Muscle layer of colon (tissue), 2 donors: ENCODE measurements around the gene JMJD7.

Experiments
- H3K27ac ChIP-seq: one replicate; pipeline ENCODE4 v1.7.0; 2013; ENCODE audit warnings: low read depth, mild to moderate bottlenecking, low read length, moderate library complexity
- H3K27me3 ChIP-seq, 2 donors: one replicate each; pipeline ENCODE4 v1.7.0; 2013; ENCODE audit warnings: low read length in 2 of 2, mild to moderate bottlenecking in 2 of 2; ENCODE audit not compliant: insufficient read depth in 2 of 2, control insufficient read depth in 1 of 2
- H3K36me3 ChIP-seq: one replicate; pipeline ENCODE4 v1.7.0; 2013; ENCODE audit warnings: mild to moderate bottlenecking, low read length; ENCODE audit not compliant: insufficient read depth
- H3K4me1 ChIP-seq: one replicate; pipeline ENCODE4 v1.7.0; 2013; ENCODE audit warnings: mild to moderate bottlenecking, low read length; ENCODE audit not compliant: insufficient read depth
- H3K4me3 ChIP-seq, 2 donors: one replicate each; pipeline ENCODE4 v1.7.0; 2013; ENCODE audit warnings: low read length in 2 of 2, low read depth in 1 of 2, mild to moderate bottlenecking in 1 of 2, moderate library complexity in 1 of 2
- H3K9ac ChIP-seq: one replicate; pipeline ENCODE4 v1.7.0; 2013; ENCODE audit warnings: low read length
- H3K9me3 ChIP-seq: one replicate; pipeline ENCODE4 v1.7.0; 2013; ENCODE audit warnings: mild to moderate bottlenecking, low read length
- donor health status: abdominal sarcoma.
- donor health status: Adenocarcinoma of cecum.

The JMJD7 gene

DNA sequence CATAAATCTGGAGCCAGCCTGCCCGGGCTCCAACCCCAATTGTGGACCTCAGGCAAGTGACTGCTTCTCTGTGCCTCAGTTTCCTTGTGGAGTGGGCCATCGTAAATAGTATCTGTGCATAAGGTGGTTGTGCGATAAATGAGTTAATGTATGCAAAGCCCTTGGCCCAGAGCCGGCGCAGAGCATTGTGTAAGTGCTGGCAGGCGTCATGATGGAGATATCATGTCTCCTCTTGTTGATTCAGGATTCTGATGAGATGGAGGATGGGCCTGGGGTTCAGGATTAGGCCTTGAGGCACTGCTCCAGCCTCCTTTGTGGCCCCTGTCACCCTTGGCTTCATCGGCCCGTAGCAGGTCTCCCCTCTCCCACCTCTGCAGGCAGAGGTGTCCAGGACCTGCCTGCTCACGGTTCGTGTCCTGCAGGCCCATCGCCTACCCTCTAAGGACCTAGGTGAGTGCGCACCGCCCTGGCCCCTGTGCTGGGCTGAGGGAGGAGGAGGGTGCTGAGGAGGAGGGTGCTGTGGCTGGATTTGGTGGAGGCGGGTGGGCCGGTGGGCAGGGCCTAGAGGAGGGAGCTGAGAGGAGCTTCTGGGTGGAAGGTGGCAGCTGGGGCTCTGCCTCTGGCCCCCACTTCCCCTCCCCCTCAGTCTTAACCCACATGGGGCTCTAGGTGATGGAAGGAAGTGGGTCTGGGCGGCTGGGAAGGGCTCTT lies 12.0 kb downstream of the JMJD7 start:
- Histone ChIP-seq H3K27me3 (no peaks in the 10 kb centered on the region), H3K9me3 (no peaks in the 10 kb centered on the region), H3K9ac (no peak overlapping the region), H3K36me3 (peaks cover 22% of the 10 kb centered on the region), H3K4me3 (no peak overlapping the region), H3K4me1 (no peaks in the 10 kb centered on the region), H3K27ac (no peak overlapping the region)

DNA sequence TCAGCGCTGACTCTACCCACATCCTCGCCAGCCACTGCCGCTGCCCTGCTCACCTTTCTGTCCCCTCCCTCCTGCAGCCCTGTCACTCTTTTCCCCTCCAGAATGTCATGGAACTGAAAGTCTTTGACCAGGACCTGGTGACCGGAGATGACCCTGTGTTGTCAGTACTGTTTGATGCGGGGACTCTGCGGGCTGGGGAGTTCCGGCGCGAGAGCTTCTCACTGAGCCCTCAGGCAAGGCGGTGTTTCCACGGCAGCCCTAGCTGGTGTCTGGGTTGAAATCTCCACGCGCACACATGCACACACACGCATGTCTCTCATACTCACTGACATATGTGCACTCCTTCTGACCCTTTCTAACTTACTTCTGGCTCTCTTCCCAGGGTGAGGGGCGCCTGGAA lies 12.8 kb downstream of the JMJD7 start:
- no peaks in the 10 kb centered on the region for H3K4me1 ChIP-seq
- H3K36me3 ChIP-seq: peaks cover 22% of the 10 kb centered on the region
- H3K9me3 ChIP-seq: no peaks in the 10 kb centered on the region
- H3K9ac ChIP-seq: no peak overlapping the region
- no peak overlapping the region for H3K27ac ChIP-seq
- H3K27me3 ChIP-seq: no peaks in the 10 kb centered on the region
- H3K4me3 ChIP-seq: no peak overlapping the region

DNA sequence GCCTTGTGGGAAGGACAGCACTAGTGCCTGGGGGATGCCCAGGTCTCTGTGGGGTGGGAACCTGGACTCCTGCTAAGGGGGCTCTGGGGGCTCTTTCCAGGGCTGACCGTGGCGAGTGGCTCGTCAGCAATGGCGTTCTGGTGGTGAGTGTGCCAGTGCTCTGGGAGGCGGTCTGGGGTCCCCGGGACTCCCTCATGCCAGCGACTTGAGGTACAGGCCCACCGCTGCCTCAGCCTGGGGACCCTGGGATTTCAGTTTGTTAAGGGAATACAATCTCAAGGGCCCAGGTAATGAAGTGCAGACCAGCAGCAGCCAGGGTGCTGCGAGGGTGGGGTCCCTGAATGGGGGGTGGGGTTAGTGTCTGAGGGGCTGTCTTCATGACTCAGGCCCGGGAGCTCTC lies 13.2 kb downstream of the JMJD7 start:
- Histone ChIP-seq H3K36me3 (peaks cover 23% of the 10 kb centered on the region), H3K9me3 (no peaks in the 10 kb centered on the region)

DNA sequence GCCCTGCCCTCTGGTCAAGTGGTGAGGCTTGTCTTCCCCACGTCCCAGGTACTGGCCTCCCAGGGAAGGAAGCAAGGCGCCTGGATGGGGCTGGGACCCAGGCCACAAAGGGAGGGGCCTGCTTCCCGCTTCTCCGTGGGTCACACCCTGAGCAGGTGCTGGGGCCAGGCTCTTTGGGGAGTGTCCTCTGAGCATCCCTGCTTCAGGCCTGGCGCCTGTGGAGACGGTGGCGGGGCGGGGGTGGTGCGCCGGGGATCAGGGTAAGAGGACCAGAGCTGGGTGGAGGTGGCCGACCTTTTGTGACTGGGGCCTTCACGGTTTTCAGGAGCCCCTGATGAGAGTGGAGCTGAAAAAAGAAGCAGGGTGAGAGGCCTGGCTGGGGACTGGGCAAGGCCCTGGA lies 14.3 kb downstream of the JMJD7 start:
- H3K27ac ChIP-seq: no peak overlapping the region
- no peak overlapping the region for H3K4me3 ChIP-seq
- no peaks in the 10 kb centered on the region for H3K27me3 ChIP-seq
- H3K4me1 ChIP-seq: no peaks in the 10 kb centered on the region
- H3K36me3 ChIP-seq: peaks cover 33% of the 10 kb centered on the region
- no peak overlapping the region for H3K9ac ChIP-seq
- H3K9me3 ChIP-seq: no peaks in the 10 kb centered on the region

More for the DNA sequence above, 13.2 kb downstream of the JMJD7 start:
- no peak overlapping the region for H3K27ac ChIP-seq
- no peaks in the 10 kb centered on the region for H3K4me1 ChIP-seq
- H3K4me3 ChIP-seq: no peak overlapping the region
- no peaks in the 10 kb centered on the region for H3K27me3 ChIP-seq
- H3K9ac ChIP-seq: no peak overlapping the region

GRCh38 chr15:41843571-41843970 lies 15.7 kb downstream of the JMJD7 start:
- H3K4me1 ChIP-seq: no peaks in the 10 kb centered on the region
- H3K27me3 ChIP-seq: no peaks in the 10 kb centered on the region
- H3K36me3 ChIP-seq: peaks cover 42% of the 10 kb centered on the region
- H3K9ac ChIP-seq: no peak overlapping the region
- no peaks in the 10 kb centered on the region for H3K9me3 ChIP-seq
- no peak overlapping the region for H3K4me3 ChIP-seq
- no peak overlapping the region for H3K27ac ChIP-seq

DNA sequence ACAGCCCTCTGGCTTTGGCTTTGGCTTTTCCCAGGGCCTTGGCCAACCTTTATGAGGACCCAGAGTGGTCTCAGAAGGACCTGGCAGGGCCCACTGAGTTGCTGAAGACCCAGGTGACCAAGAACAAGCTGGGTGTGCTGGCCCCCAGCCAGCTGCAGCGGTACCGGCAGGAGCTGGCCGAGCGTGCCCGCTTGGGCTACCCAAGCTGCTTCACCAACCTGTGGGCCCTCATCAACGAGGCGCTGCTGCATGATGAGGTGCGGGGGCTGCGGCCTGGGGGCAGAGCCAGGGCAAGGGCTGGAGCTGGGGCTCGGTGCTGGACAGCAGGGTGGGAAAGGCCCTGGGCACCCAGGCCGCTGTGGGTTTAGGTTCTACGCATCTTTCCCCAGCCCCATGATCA lies 16.9 kb downstream of the JMJD7 start:
- H3K27ac ChIP-seq: no peak overlapping the region
- H3K4me3 ChIP-seq: no peak overlapping the region
- no peaks in the 10 kb centered on the region for H3K27me3 ChIP-seq
- no peaks in the 10 kb centered on the region for H3K4me1 ChIP-seq
- H3K9ac ChIP-seq: no peak overlapping the region
- H3K9me3 ChIP-seq: no peaks in the 10 kb centered on the region
- peaks cover 42% of the 10 kb centered on the region for H3K36me3 ChIP-seq

- Histone ChIP-seq H3K9me3 (no peaks in the 10 kb centered on the region), H3K36me3 (peaks cover 26% of the 10 kb centered on the region)
Measured at GRCh38 chr15:41847206-41847605, 19.3 kb downstream of the JMJD7 start.

DNA sequence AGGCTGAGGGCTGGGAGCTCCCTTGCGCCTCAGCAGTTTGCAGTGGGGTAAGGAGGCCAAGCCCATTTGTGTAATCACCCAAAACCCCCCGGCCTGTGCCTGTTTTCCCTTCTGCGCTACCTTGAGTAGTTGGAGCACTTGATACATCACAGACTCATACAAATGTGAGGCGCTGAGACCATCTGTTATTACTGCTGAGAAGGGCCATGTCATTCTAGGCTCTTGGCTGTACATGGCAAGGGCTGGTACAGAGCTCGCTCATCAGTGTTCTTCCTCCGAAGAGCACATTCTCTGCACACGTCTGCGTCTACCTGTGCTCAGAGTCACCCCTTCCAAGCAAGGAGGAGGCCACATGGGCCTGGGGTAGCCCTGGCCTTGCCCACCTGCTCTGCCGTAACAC lies 20.1 kb downstream of the JMJD7 start:
- Histone ChIP-seq H3K4me3 (no peak overlapping the region), H3K9me3 (no peaks in the 10 kb centered on the region), H3K36me3 (peaks cover 25% of the 10 kb centered on the region), H3K9ac (no peak overlapping the region), H3K27ac (no peak overlapping the region), H3K4me1 (no peaks in the 10 kb centered on the region), H3K27me3 (peaks cover 0 to 15% of the 10 kb centered on the region in 2 donors)

More at GRCh38 chr15:41847206-41847605, 19.3 kb downstream of the JMJD7 start:
- Histone ChIP-seq H3K27me3 (peaks cover 0 to 8% of the 10 kb centered on the region in 2 donors), H3K4me1 (no peaks in the 10 kb centered on the region), H3K27ac (no peak overlapping the region), H3K9ac (no peak overlapping the region), H3K4me3 (no peak overlapping the region)

- peaks cover 0 to 22% of the 10 kb centered on the region in 2 donors for H3K27me3 ChIP-seq
- H3K4me1 ChIP-seq: no peaks in the 10 kb centered on the region
- H3K9me3 ChIP-seq: no peaks in the 10 kb centered on the region
- peaks cover 25% of the 10 kb centered on the region for H3K36me3 ChIP-seq
- H3K4me3 ChIP-seq: no peak overlapping the region
- no peak overlapping the region for H3K9ac ChIP-seq
- H3K27ac ChIP-seq: no peak overlapping the region
Measured at GRCh38 chr15:41848631-41849030, 20.7 kb downstream of the JMJD7 start.

DNA sequence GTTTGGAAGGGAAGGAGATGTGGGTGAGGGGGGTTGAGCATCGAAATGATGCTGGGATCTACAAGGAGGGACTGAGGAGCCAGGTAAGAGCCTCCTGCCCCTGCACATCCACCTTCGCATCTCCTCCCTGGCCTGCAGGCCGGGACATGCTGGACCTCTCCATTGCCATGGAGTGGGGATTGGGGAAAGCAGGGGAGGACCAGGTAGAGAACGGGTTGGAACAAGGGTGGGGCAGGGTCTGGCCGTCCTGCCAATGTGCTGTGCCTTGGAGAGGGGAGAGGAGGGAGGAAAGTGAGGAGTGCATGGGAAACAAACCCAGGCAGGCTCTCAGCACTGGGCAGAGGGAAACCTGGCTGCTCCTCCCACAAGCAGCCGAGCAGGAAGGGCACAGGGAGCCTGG lies 21.3 kb downstream of the JMJD7 start:
- peaks cover 0 to 28% of the 10 kb centered on the region in 2 donors for H3K27me3 ChIP-seq
- H3K27ac ChIP-seq: no peak overlapping the region
- H3K9me3 ChIP-seq: no peaks in the 10 kb centered on the region
- H3K36me3 ChIP-seq: peaks cover 24% of the 10 kb centered on the region
- H3K4me3 ChIP-seq: no peak overlapping the region
- no peak overlapping the region for H3K9ac ChIP-seq
- H3K4me1 ChIP-seq: no peaks in the 10 kb centered on the region

DNA sequence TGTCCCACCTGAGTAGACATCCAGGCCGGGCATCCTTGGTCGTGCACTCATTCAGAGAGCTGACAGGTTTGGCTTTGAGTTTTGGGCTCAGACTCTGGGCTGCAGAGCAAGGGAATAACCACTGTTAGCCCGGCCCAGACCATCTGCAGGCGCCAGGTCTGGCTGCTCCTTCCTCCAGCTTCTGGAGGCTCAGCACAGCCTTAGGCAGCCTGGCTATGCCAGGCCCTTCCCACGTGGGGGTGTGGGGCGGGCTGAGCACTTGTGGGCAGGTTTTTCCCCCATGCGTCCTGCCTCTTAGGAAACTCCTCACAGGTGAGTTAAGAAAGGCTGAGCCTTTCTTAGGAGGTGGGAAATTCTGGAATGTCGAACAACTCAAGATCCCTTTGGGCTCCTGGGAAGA lies 22.0 kb downstream of the JMJD7 start:
- Histone ChIP-seq H3K4me3 (no peak overlapping the region), H3K9ac (no peak overlapping the region), H3K9me3 (no peaks in the 10 kb centered on the region), H3K27me3 (peaks cover 0 to 33% of the 10 kb centered on the region in 2 donors), H3K36me3 (peaks cover 19% of the 10 kb centered on the region), H3K4me1 (no peaks in the 10 kb centered on the region), H3K27ac (no peak overlapping the region)

DNA sequence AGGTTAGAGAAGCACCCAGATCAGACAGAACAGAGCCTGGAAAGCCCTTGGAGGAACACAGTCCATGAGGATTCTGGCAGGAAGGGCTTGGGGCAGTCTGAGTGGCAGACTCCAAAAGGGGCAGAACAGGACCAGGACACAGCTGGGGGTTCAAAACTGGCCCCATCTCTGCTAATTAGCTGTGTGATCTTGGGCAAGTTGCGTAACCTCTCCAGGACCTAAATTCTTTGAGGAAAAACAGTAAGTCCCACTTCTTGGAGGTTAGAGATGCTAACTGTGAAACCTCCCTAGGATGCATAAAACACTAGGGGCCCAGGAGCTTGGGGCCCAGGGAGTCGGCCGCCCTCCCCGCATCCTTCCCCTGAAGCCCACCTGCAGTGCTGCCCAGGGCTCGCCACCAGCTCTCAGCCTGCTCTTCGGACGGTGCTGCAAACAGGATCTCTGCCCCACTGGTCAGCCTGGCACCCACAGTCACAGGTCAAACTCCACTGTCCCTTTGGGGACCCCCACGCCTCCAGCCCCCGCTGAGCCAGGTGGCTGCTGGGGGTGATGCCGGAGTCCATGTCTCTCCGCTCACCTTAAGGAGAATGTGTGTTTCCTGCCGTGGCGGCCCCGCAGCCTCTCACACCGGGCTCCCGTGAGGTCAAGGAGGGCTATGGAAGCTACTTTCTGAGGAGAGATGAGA lies 22.7 kb downstream of the JMJD7 start:
- Histone ChIP-seq H3K9ac (no peak overlapping the region), H3K27ac (no peak overlapping the region)

More for the DNA sequence above, 22.7 kb downstream of the JMJD7 start:
- no peaks in the 10 kb centered on the region for H3K4me1 ChIP-seq
- no peaks in the 10 kb centered on the region for H3K9me3 ChIP-seq
- H3K36me3 ChIP-seq: peaks cover 19% of the 10 kb centered on the region
- peaks cover 0 to 41% of the 10 kb centered on the region in 2 donors for H3K27me3 ChIP-seq
- no peak overlapping the region for H3K4me3 ChIP-seq
